GM21423 (cell line): ENCODE results near the gene RNF182.
"Not testable (repeated sequence)": the region's sequence is repeated elsewhere in the genome, so short reads cannot be mapped to it uniquely, and the experiment has no call there.

ENCODE experiments used
- ATAC-seq: cut with Tn5 transposase; IDR thresholded peaks from one replicate; pipeline ENCODE4 v1.9.1; 2021; ENCODE audit warnings: mild to moderate bottlenecking, moderate library complexity; ENCODE audit not compliant: unreplicated experiment

The RNF182 gene

GRCh38 chr6:13952101-13952500 is 27.3 kb downstream of the RNF182 start:
- ATAC-seq = no peak

DNA sequence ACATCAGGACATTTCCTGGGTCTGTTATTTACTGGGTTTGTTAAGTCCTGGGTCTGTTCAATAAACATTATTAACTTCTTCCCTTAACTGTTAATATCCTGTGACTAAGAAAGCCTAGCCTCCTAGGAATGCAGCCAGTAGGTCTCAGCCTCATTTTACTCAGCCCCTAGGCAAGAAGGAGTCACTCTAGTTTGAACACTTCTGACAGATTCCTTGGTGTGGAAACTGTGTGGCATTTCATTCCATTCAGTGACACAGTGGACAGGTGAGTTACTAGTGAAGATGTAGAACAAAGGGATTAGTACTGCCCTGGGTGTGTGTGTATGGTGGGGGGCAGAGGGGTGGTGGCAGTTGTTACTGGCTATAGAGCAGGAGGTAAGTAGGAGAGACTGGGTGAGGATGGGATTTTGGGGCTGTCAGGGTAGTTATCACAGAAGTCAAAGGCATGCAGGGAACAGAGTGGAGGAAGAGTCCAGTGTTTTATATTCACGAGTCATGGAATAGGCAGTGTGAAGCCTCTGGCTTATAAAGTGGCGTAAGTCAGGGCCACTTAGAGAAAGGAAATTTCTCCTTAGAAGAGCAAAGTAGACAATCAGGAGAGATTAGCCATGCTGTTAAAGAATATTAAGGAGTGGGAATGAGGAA is 28.4 kb downstream of the RNF182 start:
- ATAC-seq = no peak

- ATAC-seq = no peak
These were observed 40.9 kb downstream of the RNF182 start for GRCh38 chr6:13965582-13966127.

GRCh38 chr6:13971303-13971702 is 46.6 kb downstream of the RNF182 start:
- ATAC-seq = no peak

DNA sequence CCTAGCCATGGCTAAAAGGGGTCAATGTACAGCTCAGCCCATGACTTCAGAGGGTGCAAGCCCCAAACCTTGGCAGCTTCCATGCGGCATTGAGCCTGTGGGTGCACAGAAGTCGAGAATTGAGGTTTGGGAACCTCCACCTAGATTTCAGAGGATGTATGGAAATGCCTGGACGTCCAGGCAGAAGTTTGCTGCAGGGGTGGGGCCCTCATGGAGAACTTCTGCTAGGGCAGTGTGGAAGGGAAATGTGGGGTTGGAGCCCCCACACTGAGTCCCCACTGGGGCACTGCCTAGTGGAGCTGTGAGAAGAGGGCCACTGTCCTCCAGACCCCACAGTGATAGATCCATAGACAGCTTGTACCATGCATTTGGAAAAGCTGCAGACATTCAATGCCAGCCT is 47.9 kb downstream of the RNF182 start:
- not testable (repeated sequence) for ATAC-seq

GRCh38 chr6:13973422-13973821 is 48.7 kb downstream of the RNF182 start:
- not testable (repeated sequence) for ATAC-seq

GRCh38 chr6:13978102-13978640 is 53.4 kb downstream of the RNF182 start:
- ATAC-seq = no peak

DNA sequence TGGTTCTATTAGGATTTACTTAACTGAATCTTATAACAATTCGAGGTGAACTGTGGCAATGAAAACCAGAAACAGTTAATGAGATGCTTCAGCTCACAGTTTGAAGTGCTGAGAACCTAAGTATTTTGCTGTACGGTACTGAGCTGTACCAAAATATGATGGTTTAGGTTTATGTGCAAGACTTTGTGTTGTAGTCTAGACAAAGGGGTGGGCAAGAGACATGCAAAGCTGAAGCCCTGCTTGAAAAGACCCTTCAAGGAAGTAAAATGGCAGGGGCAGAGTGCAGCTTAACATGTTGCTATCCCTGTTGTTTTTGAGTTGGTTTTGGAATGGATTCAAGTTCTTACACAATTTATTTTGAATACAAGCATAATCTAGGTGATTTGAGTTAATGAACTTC is 54.0 kb downstream of the RNF182 start:
- ATAC-seq = no peak

GRCh38 chr6:13979284-13980171 is 54.8 kb downstream of the RNF182 start:
- ATAC-seq = no peak

- no peak for ATAC-seq
These were observed 55.8 kb downstream of the RNF182 start for GRCh38 chr6:13980534-13980933.

DNA sequence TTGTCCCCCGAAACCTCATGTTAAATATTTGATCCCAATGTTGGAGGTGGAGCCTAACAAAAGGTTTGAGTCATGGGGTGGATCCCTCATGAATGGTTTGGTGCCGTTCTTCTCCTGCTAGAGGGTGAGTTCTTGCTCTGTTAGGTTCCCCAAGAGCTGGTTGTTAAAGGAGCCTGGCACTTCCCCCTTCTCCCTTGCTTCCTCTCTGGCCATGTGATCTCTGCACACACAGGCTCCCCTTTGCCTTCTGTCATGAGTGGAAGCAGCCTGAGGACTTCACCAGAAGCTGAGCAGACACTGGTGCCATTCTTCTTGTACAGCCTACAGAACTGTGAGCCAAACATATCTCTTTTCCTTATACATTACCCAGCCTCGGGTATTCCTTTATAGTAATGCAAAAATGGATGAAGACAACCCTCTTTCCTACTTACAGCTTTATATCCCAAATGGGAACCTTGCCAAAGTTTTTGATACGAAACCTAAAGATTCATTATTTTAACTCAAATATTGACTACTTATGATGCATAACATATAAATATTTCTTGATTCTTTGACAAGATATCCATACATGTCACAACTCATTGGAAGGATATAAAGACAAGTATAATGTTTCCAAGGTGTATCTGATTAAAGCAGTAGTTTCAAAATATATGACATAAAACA is 61.0 kb downstream of the RNF182 start:
- ATAC-seq = no peak

GRCh38 chr6:13986700-13987399 is 62.1 kb downstream of the RNF182 start:
- ATAC-seq = no peak

DNA sequence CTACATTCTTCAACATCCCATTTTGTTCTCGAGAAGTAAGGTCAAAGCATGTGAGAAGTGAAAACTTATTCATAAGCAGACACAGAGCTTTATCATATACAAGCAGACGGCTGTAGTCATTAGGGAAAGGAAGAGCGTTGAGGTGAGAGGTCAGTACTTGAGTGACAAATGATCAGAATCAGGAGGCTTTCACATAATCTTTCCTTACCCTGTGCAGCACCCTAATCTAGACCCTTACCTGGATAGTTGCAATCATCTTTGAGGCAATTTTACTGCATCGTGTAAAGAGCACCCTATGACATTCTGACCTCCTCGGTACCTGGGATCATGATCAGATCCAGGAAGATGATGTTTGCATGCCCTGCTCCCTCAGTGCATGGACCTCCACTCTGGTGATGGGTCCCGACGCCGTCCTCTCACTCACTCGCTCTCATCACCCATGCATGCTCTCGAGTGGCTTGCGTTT is 62.7 kb downstream of the RNF182 start:
- ATAC-seq = no peak

GRCh38 chr6:13988049-13988738 is 63.4 kb downstream of the RNF182 start:
- ATAC-seq = no peak

DNA sequence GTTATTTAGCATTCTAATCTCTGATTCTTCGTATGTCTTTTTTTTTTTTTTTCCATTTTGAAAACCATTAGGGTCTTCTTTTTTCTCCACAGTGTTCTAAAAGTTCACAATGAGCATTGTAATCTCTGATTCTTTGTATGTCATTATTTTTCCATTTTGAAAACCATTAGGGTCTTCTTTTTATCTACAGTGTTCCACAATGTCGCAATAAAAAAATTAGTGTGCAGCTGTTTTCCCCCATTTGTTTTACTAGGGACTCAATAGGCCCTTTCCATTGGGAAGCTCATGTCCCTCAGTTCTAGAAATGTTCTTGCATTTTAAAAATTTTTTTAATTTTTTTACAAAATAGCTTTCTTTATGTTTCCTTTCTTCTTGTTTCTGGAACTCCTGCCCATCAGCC is 64.2 kb downstream of the RNF182 start:
- ATAC-seq = no peak

DNA sequence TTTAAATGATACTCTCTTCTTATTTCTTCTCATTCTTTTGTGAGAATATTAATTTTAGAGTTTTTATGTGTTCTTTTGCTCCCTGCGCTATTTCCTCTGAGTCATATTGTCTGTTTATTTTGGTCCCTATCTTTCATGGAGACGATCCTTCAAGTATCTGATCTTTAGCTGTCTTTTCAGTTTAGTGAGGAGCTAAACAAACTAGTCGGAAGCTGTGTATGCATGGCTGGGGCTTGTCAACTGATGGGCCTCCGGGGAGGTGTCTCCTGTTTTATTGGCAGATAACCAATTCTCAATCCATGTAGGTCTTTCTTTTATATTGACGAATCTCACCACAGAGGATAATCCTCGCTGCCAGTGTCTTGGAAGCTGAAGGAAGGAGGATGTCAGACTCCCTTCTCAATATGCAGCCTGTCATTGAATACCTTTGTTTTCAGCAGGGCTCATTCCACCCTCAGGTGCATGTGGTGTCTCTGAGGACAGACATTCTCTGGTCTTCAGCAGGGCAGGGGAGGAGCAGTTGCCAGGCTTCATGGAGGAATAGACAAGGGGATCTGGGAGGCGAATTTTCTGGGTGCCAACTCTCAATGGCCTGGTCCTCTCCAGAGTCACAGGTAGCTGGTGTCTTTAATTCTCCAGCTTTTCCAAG is 64.9 kb downstream of the RNF182 start:
- ATAC-seq = no peak

GRCh38 chr6:13990796-13991195 is 66.0 kb downstream of the RNF182 start:
- no peak for ATAC-seq

DNA sequence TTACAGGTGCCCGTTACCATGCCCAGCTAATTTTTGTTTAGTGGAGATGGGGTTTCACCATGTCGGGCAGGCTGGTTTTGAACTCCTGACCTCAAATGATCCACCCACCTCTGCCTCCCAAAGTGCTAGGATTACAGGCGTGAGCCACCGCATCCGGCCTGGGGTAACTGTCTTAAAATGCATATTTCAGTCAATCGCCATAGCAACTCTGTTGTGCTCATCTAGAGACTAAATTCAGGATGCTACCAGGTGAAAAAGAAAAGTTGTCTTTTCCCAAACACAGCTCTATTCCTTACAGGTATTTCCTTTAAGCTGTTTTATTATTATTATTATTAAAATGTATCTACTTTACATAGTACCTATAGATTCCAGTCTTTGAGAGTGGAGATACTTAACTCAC is 66.6 kb downstream of the RNF182 start:
- ATAC-seq = no peak

GRCh38 chr6:13992417-13993055 is 67.8 kb downstream of the RNF182 start:
- no peak for ATAC-seq
